ENCODE data around the gene GPC3.

GRCh38 chrX:133783274-133783673 lies 202.1 kb downstream of the GPC3 start:
- TF ChIP-seq POLR2A (IDR thresholded peaks at IDR 0.05) = no peak
- no peak for TF ChIP-seq CTCF (IDR thresholded peaks at IDR 0.05)
